ENCODE results near the gene GMDS.
A peak's percentile ranks its signal among the peaks of the same experiment; 100 is the strongest.

GMDS gene

GRCh38 chr6:1767481-1768246 lies 477.7 kb downstream of the GMDS start:
- peaks cover 0 to 3% (median 0%) of the 10 kb centered on the region in 4 experiments for H3K36me3 ChIP-seq (ENCODE audit: control insufficient read depth in 4 of 4, insufficient read depth in 4 of 4, low read length in 3 of 4)
- H3K9me3 ChIP-seq (ENCODE audit: control extremely low read depth in 1 of 5, control insufficient read depth in 4 of 5, insufficient read depth in 2 of 5, low read depth in 1 of 5, low read length in 4 of 5): no peaks in the 10 kb centered on the region
- H3K4me1 ChIP-seq (ENCODE audit: control extremely low read depth in 1 of 4, control insufficient read depth in 4 of 4, insufficient read depth in 4 of 4, low read length in 3 of 4): peaks cover 0 to 4% (median 1%) of the 10 kb centered on the region in 4 experiments
- WGBS (ENCODE audit: insufficient coverage): 96% methylated on average over 5 of the region's 7 CpGs
- ChIA-PET POLR2A (no interaction called here), CTCF (interaction anchor here (0.5 kb wide), 1 partner anchor 343 kb away, joined by 3 read pairs; no protein-coding TSS in a partner anchor)
- H3K4me3 ChIP-seq (ENCODE audit: control insufficient read depth in 1 of 7, extremely low read depth in 1 of 7, insufficient read depth in 4 of 7, low read depth in 2 of 7, low read length in 6 of 7): no peak overlapping the region
- DNase-seq: no peak
- H3K27me3 ChIP-seq (replicated peaks in 2 of 5; ENCODE audit: control insufficient read depth in 4 of 5, insufficient read depth in 5 of 5, low read length in 4 of 5): no peaks in the 10 kb centered on the region
- H3K27ac ChIP-seq (ENCODE audit: insufficient read depth in 1 of 2, low read depth in 1 of 2, low read length in 2 of 2, poor library complexity in 1 of 2, severe bottlenecking in 2 of 2): no peak overlapping the region

- CTCF ChIA-PET: interaction anchor here (0.5 kb wide), 1 partner anchor 344 kb away, joined by 3 read pairs; no protein-coding TSS in a partner anchor
- POLR2A ChIA-PET: no interaction called here
- DNase-seq: no peak
- Histone ChIP-seq H3K36me3 (ENCODE audit: control insufficient read depth in 4 of 4, insufficient read depth in 4 of 4, low read length in 3 of 4) (peaks cover 0 to 3% (median 0%) of the 10 kb centered on the region in 4 experiments), H3K27ac (ENCODE audit: insufficient read depth in 1 of 2, low read depth in 1 of 2, low read length in 2 of 2, poor library complexity in 1 of 2, severe bottlenecking in 2 of 2) (no peak overlapping the region), H3K9me3 (ENCODE audit: control extremely low read depth in 1 of 5, control insufficient read depth in 4 of 5, insufficient read depth in 2 of 5, low read depth in 1 of 5, low read length in 4 of 5) (no peaks in the 10 kb centered on the region), H3K4me3 (ENCODE audit: control insufficient read depth in 1 of 7, extremely low read depth in 1 of 7, insufficient read depth in 4 of 7, low read depth in 2 of 7, low read length in 6 of 7) (no peak overlapping the region), H3K27me3 (replicated peaks in 2 of 5; ENCODE audit: control insufficient read depth in 4 of 5, insufficient read depth in 5 of 5, low read length in 4 of 5) (no peaks in the 10 kb centered on the region), H3K4me1 (ENCODE audit: control extremely low read depth in 1 of 4, control insufficient read depth in 4 of 4, insufficient read depth in 4 of 4, low read length in 3 of 4) (peaks cover 0 to 4% (median 1%) of the 10 kb centered on the region in 4 experiments)
- 83% methylated on average over 6 of the region's 8 CpGs for WGBS (ENCODE audit: insufficient coverage)
Observed at GRCh38 chr6:1766654-1767053, 478.8 kb downstream of the GMDS start.

GRCh38 chr6:1765160-1765903 lies 480.1 kb downstream of the GMDS start:
- Histone ChIP-seq H3K36me3 (ENCODE audit: control insufficient read depth in 4 of 4, insufficient read depth in 4 of 4, low read length in 3 of 4) (peaks cover 0 to 3% (median 0%) of the 10 kb centered on the region in 4 experiments), H3K27ac (ENCODE audit: insufficient read depth in 1 of 2, low read depth in 1 of 2, low read length in 2 of 2, poor library complexity in 1 of 2, severe bottlenecking in 2 of 2) (no peak overlapping the region), H3K4me1 (ENCODE audit: control extremely low read depth in 1 of 4, control insufficient read depth in 4 of 4, insufficient read depth in 4 of 4, low read length in 3 of 4) (peaks cover 0 to 3% (median under 1%) of the 10 kb centered on the region in 4 experiments), H3K4me3 (ENCODE audit: control insufficient read depth in 1 of 7, extremely low read depth in 1 of 7, insufficient read depth in 4 of 7, low read depth in 2 of 7, low read length in 6 of 7) (no peak overlapping the region), H3K27me3 (replicated peaks in 2 of 5; ENCODE audit: control insufficient read depth in 4 of 5, insufficient read depth in 5 of 5, low read length in 4 of 5) (no peaks in the 10 kb centered on the region), H3K9me3 (ENCODE audit: control extremely low read depth in 1 of 5, control insufficient read depth in 4 of 5, insufficient read depth in 2 of 5, low read depth in 1 of 5, low read length in 4 of 5) (no peaks in the 10 kb centered on the region)
- ChIA-PET CTCF (no interaction called here), POLR2A (no interaction called here)
- 99% methylated on average over 15 of the region's 17 CpGs for WGBS (ENCODE audit: insufficient coverage)
- DNase-seq: no peak

GRCh38 chr6:1764397-1764987 lies 480.9 kb downstream of the GMDS start:
- 100% methylated on average over 6 of the region's 9 CpGs for WGBS (ENCODE audit: insufficient coverage)
- no peaks in the 10 kb centered on the region for H3K9me3 ChIP-seq (ENCODE audit: control extremely low read depth in 1 of 5, control insufficient read depth in 4 of 5, insufficient read depth in 2 of 5, low read depth in 1 of 5, low read length in 4 of 5)
- CTCF ChIA-PET: no interaction called here
- POLR2A ChIA-PET: no interaction called here
- H3K4me3 ChIP-seq (ENCODE audit: control insufficient read depth in 1 of 7, extremely low read depth in 1 of 7, insufficient read depth in 4 of 7, low read depth in 2 of 7, low read length in 6 of 7): no peak overlapping the region
- H3K36me3 ChIP-seq (ENCODE audit: control insufficient read depth in 4 of 4, insufficient read depth in 4 of 4, low read length in 3 of 4): peaks cover 0 to 3% (median 0%) of the 10 kb centered on the region in 4 experiments
- peaks cover 0 to 3% (median 0%) of the 10 kb centered on the region in 4 experiments for H3K4me1 ChIP-seq (ENCODE audit: control extremely low read depth in 1 of 4, control insufficient read depth in 4 of 4, insufficient read depth in 4 of 4, low read length in 3 of 4)
- no peak overlapping the region for H3K27ac ChIP-seq (ENCODE audit: insufficient read depth in 1 of 2, low read depth in 1 of 2, low read length in 2 of 2, poor library complexity in 1 of 2, severe bottlenecking in 2 of 2)
- no peaks in the 10 kb centered on the region for H3K27me3 ChIP-seq (replicated peaks in 2 of 5; ENCODE audit: control insufficient read depth in 4 of 5, insufficient read depth in 5 of 5, low read length in 4 of 5)
- DNase-seq: no peak

- CTCF ChIA-PET: no interaction called here
Observed at GRCh38 chr6:1763404-1763803, 482.0 kb downstream of the GMDS start.

GRCh38 chr6:1762203-1762602 lies 483.2 kb downstream of the GMDS start:
- Histone ChIP-seq H3K4me3 (ENCODE audit: control insufficient read depth in 1 of 7, extremely low read depth in 1 of 7, insufficient read depth in 4 of 7, low read depth in 2 of 7, low read length in 6 of 7) (no peak overlapping the region), H3K27me3 (replicated peaks in 2 of 5; ENCODE audit: control insufficient read depth in 4 of 5, insufficient read depth in 5 of 5, low read length in 4 of 5) (no peaks in the 10 kb centered on the region)
- POLR2A ChIA-PET: no interaction called here

More at GRCh38 chr6:1763404-1763803, 482.0 kb downstream of the GMDS start:
- no peaks in the 10 kb centered on the region for H3K9me3 ChIP-seq (ENCODE audit: control extremely low read depth in 1 of 5, control insufficient read depth in 4 of 5, insufficient read depth in 2 of 5, low read depth in 1 of 5, low read length in 4 of 5)
- peak in 2 of 3 donors; percentile 9 to 41 for DNase-seq
- H3K27ac ChIP-seq (ENCODE audit: insufficient read depth in 1 of 2, low read depth in 1 of 2, low read length in 2 of 2, poor library complexity in 1 of 2, severe bottlenecking in 2 of 2): no peak overlapping the region
- H3K27me3 ChIP-seq (replicated peaks in 2 of 5; ENCODE audit: control insufficient read depth in 4 of 5, insufficient read depth in 5 of 5, low read length in 4 of 5): no peaks in the 10 kb centered on the region
- H3K36me3 ChIP-seq (ENCODE audit: control insufficient read depth in 4 of 4, insufficient read depth in 4 of 4, low read length in 3 of 4): peaks cover 0 to 3% (median 0%) of the 10 kb centered on the region in 4 experiments
- H3K4me1 ChIP-seq (ENCODE audit: control extremely low read depth in 1 of 4, control insufficient read depth in 4 of 4, insufficient read depth in 4 of 4, low read length in 3 of 4): peaks cover 0 to 3% (median 0%) of the 10 kb centered on the region in 4 experiments
- WGBS (ENCODE audit: insufficient coverage): 95% methylated on average over 4 of the region's 6 CpGs
- no peak overlapping the region for H3K4me3 ChIP-seq (ENCODE audit: control insufficient read depth in 1 of 7, extremely low read depth in 1 of 7, insufficient read depth in 4 of 7, low read depth in 2 of 7, low read length in 6 of 7)
- POLR2A ChIA-PET: no interaction called here

More at GRCh38 chr6:1762203-1762602, 483.2 kb downstream of the GMDS start:
- Histone ChIP-seq H3K4me1 (ENCODE audit: control extremely low read depth in 1 of 4, control insufficient read depth in 4 of 4, insufficient read depth in 4 of 4, low read length in 3 of 4) (peaks cover 0 to 3% (median 0%) of the 10 kb centered on the region in 4 experiments), H3K36me3 (ENCODE audit: control insufficient read depth in 4 of 4, insufficient read depth in 4 of 4, low read length in 3 of 4) (peaks cover 0 to 3% (median 0%) of the 10 kb centered on the region in 4 experiments), H3K27ac (ENCODE audit: insufficient read depth in 1 of 2, low read depth in 1 of 2, low read length in 2 of 2, poor library complexity in 1 of 2, severe bottlenecking in 2 of 2) (no peak overlapping the region), H3K9me3 (ENCODE audit: control extremely low read depth in 1 of 5, control insufficient read depth in 4 of 5, insufficient read depth in 2 of 5, low read depth in 1 of 5, low read length in 4 of 5) (no peaks in the 10 kb centered on the region)
- CTCF ChIA-PET: interaction anchor here (1.1 kb wide), 1 partner anchor 12 kb away, joined by 3 read pairs; no protein-coding TSS in a partner anchor
- 96% methylated on average over 5 of the region's 9 CpGs for WGBS (ENCODE audit: insufficient coverage)
- no peak for DNase-seq

Measured in common myeloid progenitor, CD34-positive (primary cell).